Inflammatory macrophage treated with lipopolysaccharide for 4 hours (primary cell): ENCODE data around the gene FLT4.

Experiments
- DNase-seq: peaks from one replicate; pipeline ENCODE4 v3.0.0-alpha.2; 2020

Gene FLT4

DNA sequence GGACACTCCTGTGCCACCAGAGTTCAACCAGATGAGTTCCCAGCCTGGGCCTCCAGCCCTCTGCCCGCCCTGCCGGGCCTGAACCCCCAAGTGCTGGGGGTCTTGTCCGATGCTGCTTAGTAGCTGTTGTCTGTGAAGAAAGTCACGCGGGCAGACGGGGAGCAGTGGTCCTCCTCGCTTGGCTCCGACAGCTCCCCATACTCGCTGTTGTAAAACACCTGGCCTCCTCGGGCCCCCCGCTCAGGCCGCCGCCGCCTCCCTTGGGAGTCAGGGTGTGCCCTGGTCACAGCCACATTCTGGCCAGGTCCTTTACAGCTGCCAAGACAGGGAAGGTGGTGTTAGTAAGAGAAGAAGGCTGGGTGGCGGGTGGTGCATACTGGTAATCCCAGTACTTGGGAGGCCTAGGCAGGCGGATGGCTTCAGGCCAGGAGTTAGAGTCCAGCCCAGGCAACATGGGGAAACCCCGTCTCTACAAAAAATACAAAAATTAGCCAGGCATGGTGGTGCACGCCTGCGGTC is 46.3 kb downstream of the FLT4 start:
- no peak for DNase-seq

- DNase-seq: no peak
Observed at GRCh38 chr5:180602481-180603075, 46.8 kb downstream of the FLT4 start.

- no peak for DNase-seq
Observed at GRCh38 chr5:180601591-180602480, 47.6 kb downstream of the FLT4 start.

GRCh38 chr5:180600554-180601041 is 48.8 kb downstream of the FLT4 start:
- no peak for DNase-seq

GRCh38 chr5:180599981-180600553 is 49.3 kb downstream of the FLT4 start:
- no peak for DNase-seq

- DNase-seq: no peak
Observed at GRCh38 chr5:180599590-180599914, 49.8 kb downstream of the FLT4 start.

GRCh38 chr5:180598797-180599589 is 50.4 kb downstream of the FLT4 start:
- no peak for DNase-seq

GRCh38 chr5:180598316-180598701 is 51.1 kb downstream of the FLT4 start:
- no peak for DNase-seq

GRCh38 chr5:180596668-180597231 is 52.6 kb downstream of the FLT4 start:
- DNase-seq: no peak

- DNase-seq: no peak
Observed at GRCh38 chr5:180596115-180596667, 53.2 kb downstream of the FLT4 start.

GRCh38 chr5:180595381-180596114 is 53.9 kb downstream of the FLT4 start:
- DNase-seq: no peak

DNA sequence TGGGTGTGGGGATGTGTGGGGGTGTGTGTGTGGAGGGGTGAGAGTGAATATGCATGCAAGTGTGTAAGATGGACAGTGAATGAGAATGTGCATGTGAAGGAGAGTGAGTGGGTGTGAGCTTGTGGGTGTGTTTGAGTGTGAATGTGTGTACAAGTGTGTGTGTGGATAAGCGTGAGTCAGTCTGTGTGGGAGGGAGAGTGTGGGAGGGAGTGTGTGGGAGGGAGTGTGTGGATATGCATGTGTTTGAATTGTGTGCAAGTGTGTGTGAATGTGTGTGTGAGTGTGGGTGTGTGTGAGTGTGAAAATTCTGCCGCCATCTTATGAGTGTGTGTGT is 54.4 kb downstream of the FLT4 start:
- DNase-seq: no peak

- DNase-seq: no peak
Observed at GRCh38 chr5:180594311-180595045, 54.9 kb downstream of the FLT4 start.

- DNase-seq: no peak
Observed at GRCh38 chr5:180593446-180594206, 55.8 kb downstream of the FLT4 start.

DNA sequence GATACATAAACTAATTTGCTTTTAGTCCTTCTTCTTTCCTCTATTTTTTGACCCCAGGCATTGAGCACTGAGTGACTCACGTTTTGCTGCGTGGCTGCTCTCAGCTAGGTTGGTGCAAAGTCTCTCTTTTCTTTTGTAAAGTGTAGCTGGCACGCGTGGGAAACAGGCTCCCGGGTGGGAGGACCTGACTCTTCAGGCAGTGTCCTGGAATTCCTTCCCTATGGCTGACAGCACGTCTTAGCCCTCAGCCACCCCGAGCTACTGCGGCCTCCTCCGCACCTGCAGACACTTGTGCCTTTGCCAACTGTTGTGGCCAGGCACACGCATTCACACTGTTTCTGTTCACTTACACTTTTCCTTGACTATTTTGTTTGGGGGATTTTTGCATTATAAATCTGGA is 57.2 kb downstream of the FLT4 start:
- DNase-seq: no peak

GRCh38 chr5:180591311-180591887 is 58.0 kb downstream of the FLT4 start, which contains the start of gene SCGB3A1:
Gene SCGB3A1, minus strand, starts transcription at chr5:180591499. Its CDS starts 37 bp downstream, at chr5:180591462.
- DNase-seq: peak; percentile 16

DNA sequence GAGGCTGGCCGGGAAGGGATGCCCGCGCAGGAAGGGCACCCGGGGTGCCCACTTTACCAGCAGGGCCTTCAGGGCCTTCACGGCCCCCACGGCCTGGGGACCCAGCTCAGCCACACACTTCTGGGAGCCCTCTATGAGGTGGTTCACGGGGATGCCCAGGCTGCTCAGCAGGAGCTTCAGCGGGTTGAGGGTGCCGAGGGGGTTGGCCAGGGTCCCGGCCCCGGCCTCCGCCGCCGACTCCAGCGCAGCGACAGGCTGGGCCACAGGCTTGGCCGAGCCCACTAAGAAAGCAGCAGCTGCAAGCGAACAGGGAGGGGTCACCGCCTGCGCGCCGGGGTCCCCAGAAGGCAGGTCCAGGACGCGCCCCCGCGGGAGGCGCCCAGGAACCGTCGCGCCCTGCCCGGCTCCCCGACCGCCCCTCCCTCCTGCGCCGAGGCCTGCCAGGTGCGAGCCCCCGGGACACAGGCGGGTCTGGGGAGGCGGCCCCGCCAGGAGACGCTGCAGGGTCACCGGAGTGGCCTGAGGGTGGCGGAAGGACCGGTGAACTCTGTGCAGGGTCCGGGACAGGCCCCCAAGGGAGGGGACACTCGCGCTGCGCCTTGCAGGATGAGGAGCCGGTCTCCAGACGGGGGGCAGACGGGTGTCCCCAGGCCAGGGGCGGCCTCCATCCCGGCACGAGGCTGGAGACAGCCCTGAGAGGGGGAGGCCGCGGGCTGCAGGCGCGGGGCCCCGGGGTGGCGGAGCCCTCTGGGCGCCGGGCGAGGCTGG is 58.7 kb downstream of the FLT4 start:
- DNase-seq: no peak

DNA sequence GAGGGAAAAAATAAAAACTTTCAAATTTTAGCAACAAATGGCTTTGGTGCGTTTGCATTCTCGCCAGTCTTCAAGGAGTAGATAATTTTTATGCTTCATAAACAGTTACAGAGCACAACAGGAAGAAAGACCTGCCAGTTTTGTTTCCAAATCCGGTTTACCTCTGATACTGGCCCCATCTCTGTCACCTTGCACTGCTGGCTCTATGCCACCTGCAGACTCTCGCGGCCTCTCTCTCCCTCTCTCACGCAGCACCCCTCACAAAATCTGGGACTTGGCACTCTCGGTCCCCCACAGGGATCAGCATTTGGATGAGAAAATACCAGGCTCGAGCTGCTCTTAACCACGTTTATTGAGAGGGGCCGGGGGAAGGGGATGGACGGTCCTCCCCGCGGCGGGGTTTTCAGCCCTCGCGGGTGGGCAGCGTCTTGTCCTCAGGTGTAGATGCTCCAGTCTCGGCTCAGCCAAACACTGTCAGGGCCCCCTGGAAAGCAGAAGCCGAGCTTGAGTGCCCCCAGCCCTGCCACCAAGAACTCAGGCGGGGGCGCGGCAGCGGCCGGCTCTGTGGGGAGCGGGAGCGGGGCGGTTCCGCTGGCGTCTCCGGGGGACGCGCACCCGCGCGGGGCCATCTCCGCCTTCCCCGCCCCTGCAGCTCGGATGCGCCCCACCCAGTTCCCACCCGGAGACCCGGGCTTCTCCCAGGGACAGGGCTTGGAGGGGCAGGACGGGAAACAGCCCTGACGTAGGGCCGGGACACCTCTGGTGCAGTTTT is 59.4 kb downstream of the FLT4 start:
- no peak for DNase-seq
